ENCODE measurements around the gene HIC2.
"Not testable (repeated sequence)": the region's sequence is repeated elsewhere in the genome, so short reads cannot be mapped to it uniquely, and the experiment has no call there.

The HIC2 gene

GRCh38 chr22:21417227-21417746, at the start of gene HIC2:
TSS of gene HIC2 (plus strand) at chr22:21417371. CDS start at chr22:21442832, 25,461 bp downstream.
- not testable (repeated sequence) for DNase-seq

DNA sequence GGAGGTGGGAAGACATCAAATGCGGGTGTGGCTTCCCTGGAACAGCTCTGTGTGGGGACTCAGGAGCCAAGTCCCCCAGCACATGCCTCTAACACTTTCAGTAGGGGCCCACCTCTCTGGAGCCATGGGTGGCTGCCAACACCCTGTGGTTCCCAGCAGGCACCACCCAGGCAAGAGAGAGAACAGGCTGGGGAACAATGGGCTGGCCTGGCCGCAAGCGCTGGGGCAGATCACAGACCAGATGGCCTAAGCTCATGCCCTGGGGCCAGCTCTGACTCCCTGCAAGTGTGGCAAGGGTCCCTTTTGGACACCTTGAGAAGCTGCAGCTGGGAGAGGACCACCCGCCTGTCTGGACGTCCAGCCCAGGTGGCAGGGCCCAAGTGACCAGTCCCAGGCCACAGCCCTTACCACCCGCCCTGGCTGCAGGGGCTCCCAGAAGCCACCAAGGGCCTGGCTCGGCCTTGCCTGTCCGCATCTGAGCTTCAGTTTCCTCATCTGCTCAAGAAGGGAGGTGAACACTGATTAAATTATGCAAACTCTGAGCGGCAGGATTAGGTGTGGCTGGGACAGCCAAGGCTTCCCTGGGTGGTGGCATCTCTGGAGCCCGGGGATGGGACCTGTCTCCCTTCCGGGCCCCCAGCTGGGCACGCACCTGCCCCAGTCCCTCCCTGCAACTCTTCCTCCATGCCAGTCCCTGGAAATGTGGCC, 48.4 kb upstream of the HIC2 start:
- DNase-seq = not testable (repeated sequence)

- not testable (repeated sequence) for DNase-seq
Observed at GRCh38 chr22:21375880-21376279, 41.3 kb upstream of the HIC2 start.

DNA sequence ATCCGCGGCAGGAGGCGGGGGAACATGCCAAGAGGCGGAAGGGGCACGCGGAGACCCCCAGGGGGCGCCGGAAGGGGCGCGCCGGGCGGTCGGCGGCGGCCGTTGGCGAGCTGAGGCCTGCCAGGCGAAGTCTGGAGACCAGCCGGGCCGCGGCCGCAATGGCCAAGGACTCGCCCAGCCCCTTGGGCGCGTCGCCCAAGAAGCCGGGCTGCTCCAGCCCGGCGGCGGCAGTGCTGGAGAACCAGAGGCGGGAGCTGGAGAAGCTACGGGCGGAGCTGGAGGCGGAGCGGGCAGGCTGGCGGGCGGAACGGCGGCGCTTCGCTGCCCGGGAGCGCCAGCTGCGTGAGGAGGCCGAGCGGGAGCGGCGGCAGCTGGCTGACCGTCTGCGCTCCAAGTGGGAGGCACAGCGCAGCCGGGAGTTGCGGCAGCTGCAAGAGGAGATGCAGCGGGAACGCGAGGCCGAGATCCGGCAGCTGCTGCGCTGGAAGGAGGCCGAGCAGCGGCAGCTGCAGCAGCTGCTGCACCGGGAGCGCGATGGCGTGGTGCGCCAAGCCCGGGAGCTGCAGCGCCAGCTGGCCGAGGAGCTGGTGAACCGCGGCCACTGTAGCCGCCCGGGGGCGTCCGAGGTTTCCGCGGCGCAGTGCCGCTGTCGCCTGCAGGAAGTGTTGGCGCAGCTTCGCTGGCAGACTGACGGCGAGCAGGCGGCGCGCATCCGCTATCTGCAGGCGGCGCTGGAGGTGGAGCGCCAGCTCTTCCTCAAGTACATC, 33.3 kb upstream of the HIC2 start, which contains the start of gene RIMBP3B:
RIMBP3B (plus strand) TSS at position 51 of the 767 bp plus-strand sequence; CDS start at position 159, 108 bp downstream.
- not testable (repeated sequence) for DNase-seq

DNA sequence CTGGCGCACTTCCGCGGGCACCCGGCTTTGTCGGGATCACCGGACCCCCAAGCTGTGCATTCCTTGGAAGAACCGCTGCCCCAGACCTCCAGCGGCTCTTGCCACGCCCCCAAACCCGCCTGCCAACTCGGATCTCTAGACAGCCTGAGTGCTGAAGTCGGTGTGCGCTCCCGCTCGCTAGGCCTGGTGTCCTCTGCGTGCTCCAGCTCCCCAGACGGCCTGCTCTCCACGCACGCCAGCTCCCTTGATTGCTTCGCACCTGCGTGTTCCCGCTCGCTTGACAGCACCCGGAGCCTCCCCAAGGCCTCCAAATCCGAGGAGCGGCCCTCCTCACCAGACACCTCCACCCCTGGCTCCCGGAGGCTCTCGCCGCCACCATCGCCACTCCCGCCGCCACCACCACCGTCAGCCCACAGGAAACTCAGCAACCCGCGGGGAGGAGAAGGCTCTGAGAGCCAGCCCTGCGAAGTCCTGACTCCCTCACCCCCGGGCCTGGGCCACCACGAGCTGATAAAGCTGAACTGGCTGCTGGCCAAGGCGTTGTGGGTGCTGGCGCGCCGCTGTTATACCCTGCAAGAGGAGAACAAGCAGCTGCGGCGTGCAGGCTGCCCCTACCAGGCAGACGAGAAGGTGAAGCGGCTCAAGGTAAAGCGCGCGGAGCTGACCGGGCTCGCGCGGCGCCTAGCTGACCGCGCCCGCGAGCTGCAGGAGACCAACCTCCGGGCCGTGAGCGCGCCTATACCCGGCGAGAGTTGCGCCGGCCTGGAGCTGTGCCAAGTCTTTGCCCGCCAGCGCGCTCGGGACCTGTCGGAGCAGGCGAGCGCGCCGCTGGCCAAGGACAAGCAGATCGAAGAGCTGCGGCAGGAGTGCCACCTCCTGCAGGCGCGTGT, 32.5 kb upstream of the HIC2 start:
- not testable (repeated sequence) for DNase-seq

DNA sequence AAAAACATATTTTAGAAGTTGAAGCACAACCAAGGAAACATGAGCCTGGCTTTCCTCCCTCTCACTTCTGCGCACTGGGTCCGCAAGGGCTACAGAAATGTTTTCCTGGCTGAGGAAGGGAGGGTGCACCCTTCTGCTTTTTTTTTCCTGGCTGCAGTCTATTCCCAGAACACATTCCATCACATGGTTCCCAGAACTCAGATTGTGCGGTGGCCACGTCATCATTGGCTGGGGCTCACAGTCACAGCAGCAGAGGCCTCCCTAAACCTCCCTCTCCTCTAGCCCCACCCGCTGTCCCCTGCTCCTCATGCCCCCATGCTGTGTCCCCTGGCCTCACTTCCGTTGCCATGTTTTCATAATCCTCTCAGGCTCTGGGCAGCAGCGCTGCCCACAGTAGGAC, 27.7 kb upstream of the HIC2 start:
- not testable (repeated sequence) for DNase-seq

GRCh38 chr22:21390013-21390412, 27.2 kb upstream of the HIC2 start:
- DNase-seq = not testable (repeated sequence)

DNA sequence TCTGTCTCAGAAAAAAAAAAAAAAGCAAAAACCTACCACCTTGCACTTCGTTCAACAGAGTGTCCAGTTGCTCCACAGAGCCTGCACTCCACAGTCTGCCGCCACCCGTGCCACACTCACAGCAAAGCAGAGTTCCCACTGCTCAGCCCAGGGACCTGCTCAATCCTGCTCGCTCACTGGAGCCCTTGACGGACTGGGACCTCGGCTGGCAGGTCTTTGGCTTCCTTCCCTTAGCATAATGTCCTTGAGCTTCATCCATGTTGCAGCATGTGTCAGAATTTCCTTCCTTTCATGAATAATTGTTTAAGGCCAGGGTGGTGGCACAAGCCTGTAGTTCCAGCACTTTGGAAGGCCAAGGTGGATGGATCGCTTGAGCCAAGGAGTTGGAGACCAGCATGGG, 22.6 kb upstream of the HIC2 start:
- not testable (repeated sequence) for DNase-seq

DNA sequence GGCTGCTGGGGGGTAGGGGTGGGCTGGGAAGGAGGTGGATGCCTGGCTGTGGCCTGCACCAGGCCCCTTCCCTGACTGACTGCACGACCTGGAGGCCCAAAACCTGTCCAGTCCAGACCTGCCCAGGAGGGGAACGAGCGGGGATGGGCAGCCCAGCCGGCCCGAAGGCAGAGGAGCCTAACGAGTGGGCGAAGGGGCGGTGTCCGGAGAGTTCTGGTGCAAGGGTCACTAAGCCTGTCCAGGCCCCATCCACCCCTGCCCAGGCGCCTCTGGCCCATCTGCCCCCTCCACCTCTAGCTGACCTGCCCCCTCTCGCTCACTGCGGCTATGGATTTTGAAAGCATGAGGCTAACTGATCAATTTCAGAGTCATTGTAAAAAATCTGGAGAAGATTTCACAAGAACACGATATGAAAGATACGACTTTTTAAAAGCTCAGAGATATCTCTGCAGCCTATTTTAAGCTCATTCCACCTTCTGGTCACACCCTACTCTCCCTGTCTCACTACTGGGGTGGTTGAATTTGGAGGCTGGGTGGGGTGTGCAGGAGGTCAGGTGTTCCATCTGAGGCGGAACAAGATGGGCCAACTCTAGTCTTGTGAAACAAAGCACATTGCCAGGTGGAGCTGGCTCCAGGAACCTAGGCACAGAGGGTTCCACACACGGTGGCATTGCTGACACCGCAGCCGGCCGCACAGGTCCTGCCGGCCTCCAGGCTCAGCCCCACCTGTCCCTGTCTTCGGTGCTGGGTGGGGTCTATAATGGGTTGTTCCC, 15.8 kb upstream of the HIC2 start:
- not testable (repeated sequence) for DNase-seq

- DNase-seq = not testable (repeated sequence)
Observed at GRCh38 chr22:21402763-21403314, 14.3 kb upstream of the HIC2 start.

GRCh38 chr22:21407139-21407538, 10.0 kb upstream of the HIC2 start:
- not testable (repeated sequence) for DNase-seq

DNA sequence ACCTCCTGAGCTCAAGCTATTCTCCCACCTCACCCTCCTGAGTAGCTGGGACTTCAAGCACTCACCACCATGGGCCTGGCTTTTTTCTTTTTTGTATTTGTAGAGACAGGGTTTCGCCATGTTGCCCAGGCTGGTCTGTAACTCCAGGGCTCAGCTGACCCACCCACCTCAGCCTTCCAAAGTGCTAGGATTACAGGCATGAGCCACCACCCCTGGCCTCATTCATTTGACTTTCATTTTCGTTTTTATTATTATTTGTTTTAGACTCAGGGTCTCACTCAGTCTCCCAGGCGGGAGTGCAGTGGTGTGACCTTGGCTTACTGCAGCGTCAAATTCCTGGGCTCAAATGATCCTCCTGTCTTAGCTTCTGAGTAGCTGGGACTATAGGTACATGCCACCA, 9.4 kb upstream of the HIC2 start:
- not testable (repeated sequence) for DNase-seq

GRCh38 chr22:21416375-21416774, 796 bp upstream of the HIC2 start:
- DNase-seq = not testable (repeated sequence)

- not testable (repeated sequence) for DNase-seq
Observed at GRCh38 chr22:21417853-21418252, 682 bp downstream of the HIC2 start.

GRCh38 chr22:21418974-21419638, 1.9 kb downstream of the HIC2 start:
- not testable (repeated sequence) for DNase-seq

GRCh38 chr22:21420180-21420763, 3.1 kb downstream of the HIC2 start:
- DNase-seq = not testable (repeated sequence)

DNA sequence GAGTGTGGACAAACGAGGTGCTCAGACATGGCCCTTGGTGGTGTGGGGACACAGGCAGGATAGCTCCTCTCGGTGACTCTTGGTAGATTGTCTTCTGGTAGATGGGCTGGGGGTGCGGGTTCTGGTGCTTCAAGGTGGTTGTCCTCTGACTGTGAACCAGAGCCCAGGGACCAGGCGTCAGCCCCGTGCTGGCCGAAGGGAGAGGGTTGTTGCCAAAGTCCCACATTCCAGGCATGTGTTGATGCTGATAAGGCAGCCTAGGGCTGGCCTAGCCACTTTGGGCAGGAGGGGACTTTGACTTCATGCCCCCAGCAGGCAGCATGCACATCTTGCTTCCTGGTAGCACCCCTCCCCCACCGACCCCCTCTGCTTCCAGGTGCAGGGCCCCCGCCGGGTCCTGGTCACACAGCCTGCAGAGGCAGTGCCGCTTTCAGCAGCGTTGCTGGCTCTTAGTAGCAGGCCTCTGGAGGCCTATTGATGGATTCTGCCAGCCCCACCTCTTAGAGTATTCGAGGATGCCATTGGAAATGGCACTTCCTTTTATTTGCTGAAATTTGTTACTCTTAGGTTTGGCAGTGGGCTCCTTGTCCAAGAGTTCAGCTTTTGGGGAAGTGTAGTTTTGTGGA, 7.0 kb downstream of the HIC2 start:
- DNase-seq = not testable (repeated sequence)

- DNase-seq = not testable (repeated sequence)
Observed at GRCh38 chr22:21434378-21435233, 17.4 kb downstream of the HIC2 start.

Measured in NCI-H774 (cell line).